ENCODE results near the gene GRM2.
A peak's percentile ranks its signal among the peaks of the same experiment; 100 is the strongest.

The GRM2 gene

DNA sequence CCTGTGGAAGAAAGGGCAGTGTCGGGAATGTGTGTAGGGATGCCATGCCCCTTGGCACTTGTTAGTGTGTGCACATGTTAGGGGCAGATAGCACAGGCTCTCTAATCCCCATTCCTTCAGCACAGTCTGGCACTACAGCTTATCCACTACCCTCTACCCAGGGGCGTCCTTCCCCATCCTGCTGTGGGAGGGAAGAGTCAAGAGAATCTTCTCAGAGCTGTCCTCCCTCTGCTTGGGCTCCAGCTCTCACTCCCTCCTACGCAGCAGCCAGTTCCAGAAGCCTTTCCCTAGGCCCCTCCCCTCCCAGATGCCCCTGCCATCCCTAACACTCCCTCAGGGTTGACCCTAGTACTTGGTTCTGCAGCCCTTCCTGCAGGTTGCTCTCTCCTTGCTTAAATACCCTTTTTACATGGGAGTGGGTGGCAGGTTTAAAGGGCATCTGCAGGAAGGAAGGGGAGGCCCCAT is 815 bp upstream of the GRM2 start:
- DNase-seq: no peak

DNA sequence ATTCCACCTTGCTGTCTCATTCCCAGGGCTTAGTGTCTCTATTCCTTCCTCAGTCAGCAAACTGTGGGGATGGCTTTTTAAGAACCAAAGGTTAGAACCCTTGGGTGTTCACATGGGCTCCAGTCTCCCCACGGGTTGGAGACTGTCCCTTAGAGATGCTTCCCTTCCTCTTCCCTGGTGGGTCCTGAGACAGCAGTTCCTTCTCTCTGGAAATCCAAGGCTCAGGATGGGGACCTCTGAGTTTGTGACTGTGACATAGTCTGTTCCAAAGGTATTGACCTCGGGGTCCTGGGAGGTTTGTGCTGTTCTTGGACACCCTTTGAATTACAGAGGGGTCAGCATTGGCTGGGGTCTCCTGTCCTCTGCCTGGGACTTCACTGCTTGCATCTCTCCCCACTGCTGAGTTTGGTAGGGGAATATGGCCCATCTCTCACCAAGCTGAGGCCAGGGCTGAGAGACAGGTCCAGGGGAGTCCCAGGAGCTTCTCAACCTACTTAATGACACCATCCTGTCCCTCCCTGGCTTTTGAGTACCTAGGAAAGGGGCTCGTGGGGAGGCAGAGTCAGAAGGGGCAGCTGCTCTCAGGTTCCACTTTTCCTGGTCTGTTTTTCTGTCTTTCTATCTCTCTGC is 1.5 kb downstream of the GRM2 start:
- no peak for DNase-seq

DNA sequence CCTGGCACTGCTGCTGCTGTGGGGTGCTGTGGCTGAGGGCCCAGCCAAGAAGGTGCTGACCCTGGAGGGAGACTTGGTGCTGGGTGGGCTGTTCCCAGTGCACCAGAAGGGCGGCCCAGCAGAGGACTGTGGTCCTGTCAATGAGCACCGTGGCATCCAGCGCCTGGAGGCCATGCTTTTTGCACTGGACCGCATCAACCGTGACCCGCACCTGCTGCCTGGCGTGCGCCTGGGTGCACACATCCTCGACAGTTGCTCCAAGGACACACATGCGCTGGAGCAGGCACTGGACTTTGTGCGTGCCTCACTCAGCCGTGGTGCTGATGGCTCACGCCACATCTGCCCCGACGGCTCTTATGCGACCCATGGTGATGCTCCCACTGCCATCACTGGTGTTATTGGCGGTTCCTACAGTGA is 2.1 kb downstream of the GRM2 start:
- DNase-seq: no peak

DNA sequence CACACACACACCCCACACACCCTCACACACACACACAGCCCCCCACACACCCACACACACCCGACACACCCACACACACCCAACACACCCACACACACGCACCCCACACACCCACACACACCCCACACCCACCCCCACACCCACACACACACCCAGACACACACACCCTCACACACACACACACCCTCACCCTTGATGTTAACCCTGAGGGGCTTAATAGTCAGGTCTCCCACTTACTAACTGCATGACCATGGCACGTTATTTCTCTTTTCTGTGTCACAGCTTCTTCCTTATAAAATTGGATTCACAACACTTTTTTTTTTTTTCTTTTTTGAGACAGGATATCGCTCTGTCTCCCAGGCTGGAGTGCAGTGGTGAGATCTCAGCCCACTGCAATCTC is 2.8 kb downstream of the GRM2 start:
- DNase-seq: no peak

DNA sequence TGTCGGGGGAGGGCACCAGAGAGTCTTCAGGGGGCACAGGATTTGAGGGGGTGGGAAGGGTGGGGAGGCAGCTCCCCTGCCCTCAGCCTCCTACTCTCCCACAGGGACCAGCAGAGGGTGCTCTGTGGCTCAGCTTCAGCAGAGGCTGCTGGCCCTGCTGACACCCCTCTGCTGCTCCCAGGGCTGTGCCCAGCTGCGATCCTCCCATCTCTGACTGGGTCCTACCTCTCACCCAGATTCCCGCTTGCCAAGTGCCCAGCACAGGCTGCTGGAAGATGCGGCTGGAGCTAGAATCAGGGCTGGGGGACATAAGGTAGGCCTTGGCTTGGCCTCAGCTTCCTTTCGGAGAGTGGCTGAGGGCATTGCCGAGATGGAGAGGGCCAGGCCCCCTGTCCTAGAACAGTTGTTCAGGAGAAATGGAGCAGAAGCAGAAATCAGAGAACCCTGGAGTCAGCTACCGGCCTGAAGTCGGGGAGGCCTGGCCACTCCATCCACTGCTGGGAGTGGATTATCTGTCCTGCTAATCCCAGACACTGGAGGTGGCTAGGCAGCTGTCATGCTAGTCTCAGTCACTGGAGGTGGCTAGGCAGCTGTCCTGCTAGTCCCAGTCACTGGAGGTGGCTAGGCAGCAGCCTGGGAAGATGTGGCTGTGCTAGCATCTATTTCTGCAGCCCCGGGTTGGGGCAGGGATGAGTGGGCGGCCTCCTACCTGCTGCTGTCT is 3.9 kb downstream of the GRM2 start:
- peak; percentile 19 for DNase-seq

DNA sequence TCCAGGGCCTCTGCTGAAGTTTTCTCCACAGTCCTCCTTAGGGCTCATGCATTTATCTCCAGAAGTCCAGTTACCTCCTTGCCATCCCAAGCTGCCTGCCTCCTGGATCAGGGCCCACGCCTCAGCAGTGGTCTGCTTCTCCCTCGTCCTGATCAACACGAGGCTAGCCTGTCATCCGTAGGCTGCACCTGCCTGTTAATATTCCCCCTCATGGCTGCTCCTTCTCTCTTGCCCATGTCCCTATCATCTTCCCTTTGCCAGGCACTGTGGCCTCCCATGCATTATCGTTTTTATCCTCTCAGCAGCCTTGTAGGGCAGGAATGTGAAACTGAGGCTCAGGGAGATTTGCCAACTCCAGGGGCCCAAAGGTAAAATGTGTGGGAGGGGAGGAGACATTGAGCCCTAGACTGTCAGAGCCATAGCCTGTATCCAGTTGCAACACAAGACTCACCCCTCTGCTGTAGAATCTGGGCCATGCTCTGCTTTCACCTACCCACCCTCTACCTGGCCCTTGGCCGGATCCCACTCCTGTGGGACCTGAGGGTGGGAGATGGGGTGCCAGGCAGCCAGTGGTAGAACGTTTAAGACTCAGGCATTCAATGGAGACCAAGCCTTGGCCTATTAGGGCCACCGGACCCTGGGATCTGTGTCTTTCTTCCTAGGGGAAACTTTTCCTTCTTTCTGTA is 4.6 kb downstream of the GRM2 start:
- DNase-seq: peak; percentile 1

DNA sequence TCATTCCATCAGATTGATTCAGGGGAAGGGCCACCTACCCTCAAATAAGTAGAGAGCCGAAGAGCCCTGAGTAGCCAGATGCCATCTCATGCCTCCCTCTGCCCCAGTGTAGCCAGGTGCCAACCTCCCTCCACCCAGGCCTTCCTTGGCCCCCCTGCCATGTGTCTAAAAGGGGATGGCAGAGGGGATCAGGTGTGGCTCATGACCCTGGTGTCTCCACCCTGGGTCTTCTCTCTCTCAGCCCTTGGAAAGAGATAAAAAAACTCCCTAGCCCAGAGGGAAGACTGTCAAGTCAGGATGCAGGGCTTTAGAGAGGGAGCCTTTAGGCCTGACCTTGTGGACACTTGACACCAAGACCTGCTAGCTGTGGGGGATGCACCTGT is 5.2 kb downstream of the GRM2 start:
- DNase-seq: no peak

DNA sequence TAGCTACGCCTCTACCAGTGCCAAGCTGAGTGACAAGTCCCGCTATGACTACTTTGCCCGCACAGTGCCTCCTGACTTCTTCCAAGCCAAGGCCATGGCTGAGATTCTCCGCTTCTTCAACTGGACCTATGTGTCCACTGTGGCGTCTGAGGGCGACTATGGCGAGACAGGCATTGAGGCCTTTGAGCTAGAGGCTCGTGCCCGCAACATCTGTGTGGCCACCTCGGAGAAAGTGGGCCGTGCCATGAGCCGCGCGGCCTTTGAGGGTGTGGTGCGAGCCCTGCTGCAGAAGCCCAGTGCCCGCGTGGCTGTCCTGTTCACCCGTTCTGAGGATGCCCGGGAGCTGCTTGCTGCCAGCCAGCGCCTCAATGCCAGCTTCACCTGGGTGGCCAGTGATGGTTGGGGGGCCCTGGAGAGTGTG is 5.7 kb downstream of the GRM2 start:
- DNase-seq: peak; percentile 0

DNA sequence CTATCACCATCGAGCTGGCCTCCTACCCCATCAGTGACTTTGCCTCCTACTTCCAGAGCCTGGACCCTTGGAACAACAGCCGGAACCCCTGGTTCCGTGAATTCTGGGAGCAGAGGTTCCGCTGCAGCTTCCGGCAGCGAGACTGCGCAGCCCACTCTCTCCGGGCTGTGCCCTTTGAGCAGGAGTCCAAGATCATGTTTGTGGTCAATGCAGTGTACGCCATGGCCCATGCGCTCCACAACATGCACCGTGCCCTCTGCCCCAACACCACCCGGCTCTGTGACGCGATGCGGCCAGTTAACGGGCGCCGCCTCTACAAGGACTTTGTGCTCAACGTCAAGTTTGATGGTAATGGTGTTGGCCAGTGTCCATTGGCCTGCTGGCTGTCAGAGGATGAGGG is 6.1 kb downstream of the GRM2 start:
- peak; percentile 1 for DNase-seq

DNA sequence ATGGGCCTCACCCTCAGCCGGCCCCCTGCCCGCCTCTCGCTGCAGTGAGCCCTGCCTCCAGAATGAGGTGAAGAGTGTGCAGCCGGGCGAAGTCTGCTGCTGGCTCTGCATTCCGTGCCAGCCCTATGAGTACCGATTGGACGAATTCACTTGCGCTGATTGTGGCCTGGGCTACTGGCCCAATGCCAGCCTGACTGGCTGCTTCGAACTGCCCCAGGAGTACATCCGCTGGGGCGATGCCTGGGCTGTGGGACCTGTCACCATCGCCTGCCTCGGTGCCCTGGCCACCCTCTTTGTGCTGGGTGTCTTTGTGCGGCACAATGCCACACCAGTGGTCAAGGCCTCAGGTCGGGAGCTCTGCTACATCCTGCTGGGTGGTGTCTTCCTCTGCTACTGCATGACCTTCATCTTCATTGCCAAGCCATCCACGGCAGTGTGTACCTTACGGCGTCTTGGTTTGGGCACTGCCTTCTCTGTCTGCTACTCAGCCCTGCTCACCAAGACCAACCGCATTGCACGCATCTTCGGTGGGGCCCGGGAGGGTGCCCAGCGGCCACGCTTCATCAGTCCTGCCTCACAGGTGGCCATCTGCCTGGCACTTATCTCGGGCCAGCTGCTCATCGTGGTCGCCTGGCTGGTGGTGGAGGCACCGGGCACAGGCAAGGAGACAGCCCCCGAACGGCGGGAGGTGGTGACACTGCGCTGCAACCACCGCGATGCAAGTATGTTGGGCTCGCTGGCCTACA is 8.5 kb downstream of the GRM2 start:
- DNase-seq: no peak

DNA sequence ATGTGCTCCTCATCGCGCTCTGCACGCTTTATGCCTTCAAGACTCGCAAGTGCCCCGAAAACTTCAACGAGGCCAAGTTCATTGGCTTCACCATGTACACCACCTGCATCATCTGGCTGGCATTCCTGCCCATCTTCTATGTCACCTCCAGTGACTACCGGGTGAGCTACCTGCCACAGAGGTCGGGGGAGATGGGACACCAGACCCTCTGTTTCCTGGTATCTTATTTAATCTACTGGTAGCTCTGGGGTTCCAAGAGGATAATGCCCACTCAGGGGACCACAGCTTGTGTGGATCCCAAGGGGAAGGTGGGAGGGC is 9.1 kb downstream of the GRM2 start:
- no peak for DNase-seq

DNA sequence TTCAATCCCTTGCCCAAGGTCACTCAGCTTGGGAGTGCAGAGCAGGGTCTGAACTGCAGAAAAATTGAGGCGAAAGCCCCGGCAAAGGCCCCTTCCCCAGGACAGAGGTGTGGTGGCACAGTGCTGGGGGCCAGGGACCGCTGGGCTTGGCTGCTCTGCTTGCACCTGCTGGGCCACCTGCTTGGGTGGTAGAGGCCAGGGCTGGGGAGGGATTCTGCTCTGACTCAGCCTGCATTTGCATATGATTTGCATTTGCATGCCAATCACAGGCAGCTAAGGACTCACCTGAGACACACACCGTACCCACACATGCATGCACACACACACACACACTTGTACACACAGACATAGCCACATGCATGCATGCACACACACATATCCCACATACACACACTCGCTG is 9.9 kb downstream of the GRM2 start:
- no peak for DNase-seq

DNA sequence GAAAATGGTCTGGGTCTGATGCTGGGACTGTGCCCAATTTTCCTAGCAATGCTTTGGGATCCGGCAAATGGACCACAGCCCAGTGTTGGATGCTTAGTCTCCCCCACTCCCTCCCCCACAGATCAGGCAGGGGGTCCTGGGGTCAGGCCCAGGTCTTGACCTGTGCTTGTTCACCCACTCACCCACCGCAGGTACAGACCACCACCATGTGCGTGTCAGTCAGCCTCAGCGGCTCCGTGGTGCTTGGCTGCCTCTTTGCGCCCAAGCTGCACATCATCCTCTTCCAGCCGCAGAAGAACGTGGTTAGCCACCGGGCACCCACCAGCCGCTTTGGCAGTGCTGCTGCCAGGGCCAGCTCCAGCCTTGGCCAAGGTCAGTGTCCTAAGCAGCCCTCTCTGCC is 10.6 kb downstream of the GRM2 start:
- DNase-seq: no peak

DNA sequence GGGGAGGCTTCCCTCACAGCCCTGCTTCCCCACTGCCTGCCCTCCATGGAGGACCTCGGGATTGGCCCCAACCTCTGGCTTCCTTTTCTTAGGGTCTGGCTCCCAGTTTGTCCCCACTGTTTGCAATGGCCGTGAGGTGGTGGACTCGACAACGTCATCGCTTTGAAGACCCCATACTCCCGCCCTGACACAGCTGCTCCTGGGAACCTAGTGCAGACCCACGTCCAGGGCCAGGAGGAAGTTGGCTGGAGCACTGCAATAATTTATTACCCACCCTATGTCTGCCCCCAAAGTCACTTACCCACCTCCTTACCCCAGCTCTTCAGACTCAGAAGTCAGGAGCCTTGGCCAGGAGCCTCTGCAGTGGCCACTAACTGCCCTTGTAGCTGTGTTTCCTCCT is 11.1 kb downstream of the GRM2 start:
- DNase-seq: no peak

DNA sequence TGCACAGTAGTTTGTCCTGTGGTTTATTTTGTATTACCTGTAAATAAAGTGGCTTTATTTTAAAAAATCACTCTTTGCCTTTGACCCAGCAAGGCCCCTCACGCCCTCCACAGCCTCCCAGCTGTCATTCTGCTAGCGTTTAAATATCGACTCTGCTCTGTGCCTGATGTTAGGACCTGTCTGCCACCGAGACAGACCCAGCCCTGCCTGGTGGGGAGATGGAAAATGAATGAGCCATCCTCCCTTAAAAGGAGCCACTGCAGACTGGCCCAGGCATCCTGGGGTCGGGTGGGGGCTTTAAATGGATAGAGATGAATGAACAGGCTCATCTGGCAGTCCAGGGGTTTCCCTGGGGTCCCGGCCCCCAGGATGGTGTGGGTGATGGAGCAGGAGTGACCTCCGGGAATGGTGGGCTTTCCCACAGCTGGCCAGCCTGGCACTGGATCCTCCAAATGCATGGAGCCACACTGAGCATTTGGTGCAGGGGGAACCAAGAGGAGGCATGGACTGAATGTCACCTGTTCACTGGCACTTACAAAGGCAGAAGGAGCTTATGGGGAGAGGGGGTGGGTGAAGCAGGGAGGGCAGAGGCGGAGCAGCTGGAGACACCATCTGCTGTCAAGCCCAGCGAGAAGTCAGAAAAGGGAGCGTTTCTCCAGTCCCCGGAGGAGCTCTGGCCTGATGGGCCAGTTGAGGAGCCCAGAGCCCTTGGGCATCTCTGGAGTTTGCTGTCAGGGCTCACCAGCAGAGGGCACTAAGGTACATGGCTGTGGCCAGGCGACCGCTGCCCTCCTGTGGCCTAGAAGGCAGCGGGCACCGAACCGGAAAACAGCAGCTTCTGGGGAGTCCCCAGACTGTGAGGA is 11.9 kb downstream of the GRM2 start:
- peak; percentile 83 for DNase-seq

DNA sequence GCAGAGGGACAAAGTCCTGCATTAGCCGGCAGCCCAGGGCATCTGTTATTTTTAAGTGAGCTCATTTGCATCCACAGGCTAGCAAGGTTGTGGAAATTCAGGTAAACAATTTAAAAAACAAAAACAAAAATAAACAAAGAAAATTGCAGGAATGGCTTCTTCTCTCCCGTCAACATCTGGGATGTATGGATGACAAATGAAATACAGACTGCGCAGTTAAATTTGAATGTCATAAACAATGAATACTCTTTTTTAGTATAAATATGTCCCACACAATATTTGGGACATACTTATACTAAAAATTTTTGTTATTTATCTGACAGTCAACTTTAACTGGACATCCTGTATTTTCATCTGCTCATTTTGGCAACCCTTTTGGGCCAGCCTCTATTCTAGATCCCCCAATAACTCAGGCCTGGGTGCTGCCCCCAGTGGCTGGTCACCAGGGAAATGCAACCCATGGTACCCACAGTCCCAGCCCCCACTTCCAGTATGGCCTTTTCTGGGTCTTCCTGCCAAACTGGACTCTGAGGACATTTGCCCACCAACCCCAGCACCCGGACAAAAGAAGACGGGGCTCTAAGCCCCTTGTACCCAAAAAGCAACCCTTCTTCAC is 12.7 kb downstream of the GRM2 start:
- DNase-seq: no peak

DNA sequence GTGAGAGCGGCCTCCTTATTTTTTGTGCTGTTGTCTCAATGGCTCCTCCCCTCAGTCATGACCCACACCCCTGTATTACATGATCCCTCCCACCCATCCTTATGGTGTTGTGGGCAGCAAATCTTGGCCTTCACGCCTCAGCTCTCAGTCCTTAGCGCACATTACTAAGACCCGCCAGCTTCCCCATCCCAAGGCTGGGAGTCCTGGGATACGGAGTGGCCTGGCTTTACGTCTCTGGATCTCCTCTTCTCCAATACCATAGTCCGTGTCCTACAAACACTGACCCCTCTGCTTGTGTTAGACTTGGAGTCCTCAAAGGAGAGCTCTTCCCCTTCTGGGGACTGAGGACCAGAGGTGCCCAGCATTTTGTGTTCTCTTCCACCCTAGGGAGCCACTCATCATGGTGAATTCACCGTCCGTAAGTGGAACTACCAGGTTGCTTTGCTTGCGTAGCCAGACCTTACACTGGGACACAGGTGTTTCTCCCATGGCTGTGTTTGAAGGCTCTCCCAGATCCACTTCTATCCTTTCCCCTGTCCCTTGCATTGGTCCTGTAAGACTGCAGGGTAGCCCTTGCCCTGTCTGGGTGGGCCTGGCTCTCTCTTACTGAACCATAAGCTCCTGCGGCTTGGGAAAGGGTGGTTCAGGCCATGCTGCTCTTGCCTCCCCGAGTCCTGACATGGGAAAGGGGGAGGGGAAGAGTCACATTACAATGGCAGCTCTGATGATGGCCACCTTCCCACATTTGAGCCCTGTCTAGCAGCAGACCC is 13.6 kb downstream of the GRM2 start:
- DNase-seq: no peak

DNA sequence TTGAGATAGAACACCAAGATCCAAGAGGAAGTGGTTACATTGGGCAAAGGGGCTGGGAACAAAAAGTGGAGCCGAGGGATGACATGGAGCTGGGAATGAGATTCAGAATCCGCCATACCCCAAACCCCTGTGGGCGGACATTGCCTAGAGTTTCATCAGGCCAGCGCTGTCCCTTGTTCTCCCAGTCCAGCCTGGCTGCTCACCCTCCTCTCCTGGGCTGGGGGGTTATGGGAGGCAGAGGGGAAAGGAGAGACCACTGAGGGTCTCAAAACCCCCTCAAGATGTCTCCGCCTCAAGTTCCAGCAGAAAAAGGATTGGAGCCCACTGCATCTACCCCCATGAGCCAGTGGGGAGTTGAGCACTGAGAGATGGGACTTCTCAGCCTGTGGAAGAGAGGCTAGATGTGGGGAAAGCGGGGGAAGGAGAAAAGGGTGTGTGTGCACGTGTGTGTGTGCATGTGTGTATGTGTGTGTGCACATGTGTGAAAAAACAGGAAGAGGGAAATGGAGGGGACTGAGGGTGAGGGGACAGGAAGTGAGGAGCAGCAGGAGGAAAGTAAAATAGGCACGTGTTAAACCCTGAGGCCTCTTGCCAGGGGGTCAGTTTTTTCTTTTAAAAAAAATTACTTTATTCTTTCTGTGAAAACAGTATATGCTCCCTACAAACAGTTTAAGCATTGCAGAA is 14.3 kb downstream of the GRM2 start:
- no peak for DNase-seq

DNA sequence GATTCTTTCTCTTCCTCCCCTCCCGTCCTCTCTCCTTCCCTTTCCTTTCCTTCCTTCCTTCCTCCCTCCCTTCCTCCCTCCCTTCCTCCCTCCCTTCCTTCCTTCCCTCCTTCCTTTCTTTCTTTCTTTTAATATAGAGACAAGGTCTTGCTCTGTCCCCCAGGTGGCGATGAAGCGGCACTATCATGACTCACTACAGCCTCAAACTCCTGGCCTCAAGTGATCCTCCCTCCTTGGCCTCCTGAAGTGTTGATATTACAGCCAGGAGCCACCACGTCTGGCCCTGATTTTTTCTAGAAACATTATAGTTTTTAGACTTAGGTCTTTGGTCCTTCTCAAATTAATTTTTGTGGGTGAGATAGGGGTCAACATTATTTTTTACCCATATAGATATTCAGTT is 15.5 kb downstream of the GRM2 start:
- peak; percentile 50 for DNase-seq

DNA sequence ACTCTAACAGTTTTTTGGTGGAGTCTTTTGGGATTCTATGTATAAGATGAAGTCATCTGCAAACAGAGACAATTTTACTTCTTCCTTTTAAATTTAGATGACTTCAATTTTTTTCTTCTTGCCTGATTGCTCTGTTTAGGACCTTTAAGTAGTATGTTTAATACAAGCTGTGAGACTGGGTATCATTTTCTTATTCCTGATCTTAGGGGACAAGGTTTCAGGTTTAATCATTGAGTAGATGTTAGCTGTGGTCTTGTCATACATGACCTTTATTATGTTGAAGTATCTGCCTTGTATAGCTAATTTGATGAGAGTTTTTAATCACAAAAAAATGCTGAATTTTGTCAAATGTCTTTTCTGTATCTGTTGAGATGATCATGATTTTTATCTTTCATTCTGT is 20.6 kb downstream of the GRM2 start:
- DNase-seq: no peak
